ENCODE measurements around the gene EIF4G3.
"Not testable (repeated sequence)": the region's sequence is repeated elsewhere in the genome, so short reads cannot be mapped to it uniquely, and the experiment has no call there.

Gene EIF4G3

GRCh38 chr1:21152423-21153100, 24.1 kb downstream of the EIF4G3 start:
- no peak for DNase-seq (ENCODE audit: low read depth in 3 of 3)

GRCh38 chr1:21149855-21150432, 26.8 kb downstream of the EIF4G3 start:
- no peak for DNase-seq (ENCODE audit: low read depth in 3 of 3)

- DNase-seq (ENCODE audit: low read depth in 3 of 3) = no peak
These were observed 27.3 kb downstream of the EIF4G3 start for GRCh38 chr1:21149430-21149854.

- no peak for DNase-seq (ENCODE audit: low read depth in 3 of 3)
These were observed 32.9 kb downstream of the EIF4G3 start for GRCh38 chr1:21143752-21144151.

GRCh38 chr1:21143138-21143537, 33.6 kb downstream of the EIF4G3 start:
- DNase-seq (ENCODE audit: low read depth in 3 of 3) = no peak

GRCh38 chr1:21141030-21141429, 35.7 kb downstream of the EIF4G3 start:
- no peak for DNase-seq (ENCODE audit: low read depth in 3 of 3)

- DNase-seq (ENCODE audit: low read depth in 3 of 3) = no peak
These were observed 37.1 kb downstream of the EIF4G3 start for GRCh38 chr1:21139601-21140000.

- DNase-seq (ENCODE audit: low read depth in 3 of 3) = not testable (repeated sequence)
These were observed 40.4 kb downstream of the EIF4G3 start for GRCh38 chr1:21136344-21136743.

GRCh38 chr1:21131200-21131599, 45.5 kb downstream of the EIF4G3 start:
- DNase-seq (ENCODE audit: low read depth in 3 of 3) = no peak

GRCh38 chr1:21129407-21129806, 47.3 kb downstream of the EIF4G3 start:
- no peak for DNase-seq (ENCODE audit: low read depth in 3 of 3)

GRCh38 chr1:21126324-21126723, 50.4 kb downstream of the EIF4G3 start:
- no peak for DNase-seq (ENCODE audit: low read depth in 3 of 3)

GRCh38 chr1:21124846-21125245, 51.9 kb downstream of the EIF4G3 start:
- no peak for DNase-seq (ENCODE audit: low read depth in 3 of 3)

- no peak for DNase-seq (ENCODE audit: low read depth in 3 of 3)
These were observed 53.3 kb downstream of the EIF4G3 start for GRCh38 chr1:21123287-21123948.

GRCh38 chr1:21121764-21122471, 54.8 kb downstream of the EIF4G3 start:
- no peak for DNase-seq (ENCODE audit: low read depth in 3 of 3)

GRCh38 chr1:21118167-21118566, 58.5 kb downstream of the EIF4G3 start:
- no peak for DNase-seq (ENCODE audit: low read depth in 3 of 3)

- DNase-seq (ENCODE audit: low read depth in 3 of 3) = no peak
These were observed 59.1 kb downstream of the EIF4G3 start for GRCh38 chr1:21117597-21118001.

- no peak for DNase-seq (ENCODE audit: low read depth in 3 of 3)
These were observed 59.5 kb downstream of the EIF4G3 start for GRCh38 chr1:21117159-21117558.

GRCh38 chr1:21115098-21115760, 61.5 kb downstream of the EIF4G3 start:
- no peak for DNase-seq (ENCODE audit: low read depth in 3 of 3)

GRCh38 chr1:21114431-21114830, 62.3 kb downstream of the EIF4G3 start:
- no peak for DNase-seq (ENCODE audit: low read depth in 3 of 3)

GRCh38 chr1:21110163-21110562, 66.5 kb downstream of the EIF4G3 start:
- DNase-seq (ENCODE audit: low read depth in 3 of 3) = no peak

- no peak for DNase-seq (ENCODE audit: low read depth in 3 of 3)
These were observed 70.0 kb downstream of the EIF4G3 start for GRCh38 chr1:21106709-21107108.

- no peak for DNase-seq (ENCODE audit: low read depth in 3 of 3)
These were observed 70.5 kb downstream of the EIF4G3 start for GRCh38 chr1:21106238-21106637.
